ENCODE results near the gene ZNF473. TPM values are rescaled to one million over a fixed set of nuclear protein-coding genes. Genes with fewer than 3 reads are reported as not detected.
A peak's percentile ranks its signal among the peaks of the same experiment; 100 is the strongest.

Gene ZNF473
- total and polyA plus RNA-seq, 2 of the 13 experiments (the other 11 are each of a cell fraction or from before 2014, with no cell fraction given): 5.8 to 11.9 TPM

DNA sequence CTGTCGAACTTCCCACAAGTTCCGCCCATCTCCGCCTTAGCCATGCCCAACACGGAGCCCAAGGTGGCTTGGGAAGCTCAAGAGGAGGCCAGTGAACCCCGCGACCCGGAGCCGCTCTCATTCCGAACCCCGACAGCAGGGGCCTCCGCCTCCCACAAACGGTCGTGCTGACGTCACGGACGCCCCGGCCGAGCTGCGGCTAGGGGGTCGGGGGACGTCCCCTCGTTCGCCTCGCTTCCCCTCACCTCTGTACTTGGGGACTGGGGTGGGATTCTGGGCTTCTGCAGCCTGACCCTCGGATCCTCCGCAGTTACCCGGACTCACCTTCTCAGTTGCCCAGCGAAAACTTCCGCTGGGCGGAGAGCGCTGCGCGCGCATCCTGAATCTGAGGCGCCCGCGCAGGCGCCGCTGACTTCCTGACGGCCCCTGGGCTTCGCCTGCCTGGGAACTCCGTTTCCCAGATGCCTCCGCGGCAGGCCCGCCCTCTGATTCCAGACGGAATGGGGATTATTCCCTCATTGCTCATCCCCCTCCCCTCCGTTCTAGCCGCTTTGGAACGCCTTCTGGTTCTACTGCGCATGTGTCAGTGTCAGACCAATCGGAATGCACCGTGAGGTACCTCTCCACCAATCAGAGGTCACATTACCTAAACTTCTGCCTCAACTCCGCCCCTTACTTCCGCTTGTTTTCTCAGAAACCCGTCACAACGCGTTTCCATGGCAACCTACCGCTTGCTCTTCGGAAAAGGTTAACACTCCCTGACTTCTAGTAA lies 597 bp upstream of the ZNF473 start, which contains the start of gene VRK3 (continued):
- no peak; the same call in 1 of the 2 replicates for TF ChIP-seq IKZF5 (CRISPR knock-in tag; IDR thresholded peaks at IDR 0.05)
- peak; percentile 82 for TF ChIP-seq ZNF232 (CRISPR knock-in tag; IDR thresholded peaks at IDR 0.05; ENCODE audit: borderline replicate concordance)
- no peak for TF ChIP-seq ZNF44 (CRISPR knock-in tag; IDR thresholded peaks at IDR 0.05)
- peak; percentile 58 to 87; a peak in 3 of 4 replicates for TF ChIP-seq POLR2A (IDR thresholded peaks at IDR 0.05; ENCODE audit: insufficient read depth in 1 of 2, low read depth in 2 of 2, low read length in 2 of 2)
- TF ChIP-seq KAT7 (CRISPR knock-in tag; IDR thresholded peaks at IDR 0.05; ENCODE audit: borderline replicate concordance): peak; percentile 53; the same call in 1 of the 2 replicates
- 0 out of 2 replicates have a peak, but pooled peaks have one; percentile 65 for TF ChIP-seq IRF9 (CRISPR knock-in tag; IDR thresholded peaks at IDR 0.05; ENCODE audit: borderline replicate concordance)
- TF ChIP-seq TRIM24 (CRISPR knock-in tag; IDR thresholded peaks at IDR 0.05): no peak
- TF ChIP-seq ZNF17 (CRISPR knock-in tag; IDR thresholded peaks at IDR 0.05): no peak
- TF ChIP-seq AHR (CRISPR knock-in tag; IDR thresholded peaks at IDR 0.05): no peak
- peak; percentile 54; the same call in 1 of the 2 replicates for TF ChIP-seq HES4 (CRISPR knock-in tag; IDR thresholded peaks at IDR 0.05; ENCODE audit: borderline replicate concordance)
- no peak; the same call in 1 of the 2 replicates for TF ChIP-seq ZKSCAN8 (CRISPR knock-in tag; IDR thresholded peaks at IDR 0.05; ENCODE audit: borderline replicate concordance)
- no peak for TF ChIP-seq CENPX (CRISPR knock-in tag; IDR thresholded peaks at IDR 0.05)
- 0 out of 2 replicates have a peak, but pooled peaks have one; percentile 55 for TF ChIP-seq ZNF276 (CRISPR knock-in tag; IDR thresholded peaks at IDR 0.05; ENCODE audit: low read depth)
- TF ChIP-seq FOXC1 (CRISPR knock-in tag; IDR thresholded peaks at IDR 0.05; ENCODE audit: borderline replicate concordance): no peak
- TF ChIP-seq, protein P1, sequence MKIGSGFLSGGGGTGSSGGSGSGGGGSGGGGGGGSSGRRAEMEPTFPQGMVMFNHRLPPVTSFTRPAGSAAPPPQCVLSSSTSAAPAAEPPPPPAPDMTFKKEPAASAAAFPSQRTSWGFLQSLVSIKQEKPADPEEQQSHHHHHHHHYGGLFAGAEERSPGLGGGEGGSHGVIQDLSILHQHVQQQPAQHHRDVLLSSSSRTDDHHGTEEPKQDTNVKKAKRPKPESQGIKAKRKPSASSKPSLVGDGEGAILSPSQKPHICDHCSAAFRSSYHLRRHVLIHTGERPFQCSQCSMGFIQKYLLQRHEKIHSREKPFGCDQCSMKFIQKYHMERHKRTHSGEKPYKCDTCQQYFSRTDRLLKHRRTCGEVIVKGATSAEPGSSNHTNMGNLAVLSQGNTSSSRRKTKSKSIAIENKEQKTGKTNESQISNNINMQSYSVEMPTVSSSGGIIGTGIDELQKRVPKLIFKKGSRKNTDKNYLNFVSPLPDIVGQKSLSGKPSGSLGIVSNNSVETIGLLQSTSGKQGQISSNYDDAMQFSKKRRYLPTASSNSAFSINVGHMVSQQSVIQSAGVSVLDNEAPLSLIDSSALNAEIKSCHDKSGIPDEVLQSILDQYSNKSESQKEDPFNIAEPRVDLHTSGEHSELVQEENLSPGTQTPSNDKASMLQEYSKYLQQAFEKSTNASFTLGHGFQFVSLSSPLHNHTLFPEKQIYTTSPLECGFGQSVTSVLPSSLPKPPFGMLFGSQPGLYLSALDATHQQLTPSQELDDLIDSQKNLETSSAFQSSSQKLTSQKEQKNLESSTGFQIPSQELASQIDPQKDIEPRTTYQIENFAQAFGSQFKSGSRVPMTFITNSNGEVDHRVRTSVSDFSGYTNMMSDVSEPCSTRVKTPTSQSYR (CRISPR knock-in tag; IDR thresholded peaks at IDR 0.05; ENCODE audit: borderline replicate concordance): no peak
- TF ChIP-seq, protein P2, sequence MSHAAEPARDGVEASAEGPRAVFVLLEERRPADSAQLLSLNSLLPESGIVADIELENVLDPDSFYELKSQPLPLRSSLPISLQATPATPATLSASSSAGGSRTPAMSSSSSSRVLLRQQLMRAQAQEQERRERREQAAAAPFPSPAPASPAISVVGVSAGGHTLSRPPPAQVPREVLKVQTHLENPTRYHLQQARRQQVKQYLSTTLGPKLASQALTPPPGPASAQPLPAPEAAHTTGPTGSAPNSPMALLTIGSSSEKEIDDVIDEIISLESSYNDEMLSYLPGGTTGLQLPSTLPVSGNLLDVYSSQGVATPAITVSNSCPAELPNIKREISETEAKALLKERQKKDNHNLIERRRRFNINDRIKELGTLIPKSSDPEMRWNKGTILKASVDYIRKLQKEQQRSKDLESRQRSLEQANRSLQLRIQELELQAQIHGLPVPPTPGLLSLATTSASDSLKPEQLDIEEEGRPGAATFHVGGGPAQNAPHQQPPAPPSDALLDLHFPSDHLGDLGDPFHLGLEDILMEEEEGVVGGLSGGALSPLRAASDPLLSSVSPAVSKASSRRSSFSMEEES (CRISPR knock-in tag; IDR thresholded peaks at IDR 0.05): no peak
- TF ChIP-seq ELF1 (CRISPR knock-in tag; IDR thresholded peaks at IDR 0.05): peak; percentile 82
- no peak for TF ChIP-seq THYN1 (CRISPR knock-in tag; IDR thresholded peaks at IDR 0.05; ENCODE audit: borderline replicate concordance, low read depth)
- no peak; the same call in 1 of the 2 replicates for TF ChIP-seq THRA (CRISPR knock-in tag; IDR thresholded peaks at IDR 0.05; ENCODE audit: borderline replicate concordance)
